ENCODE data around the gene FRMD3. TPM values are rescaled to one million over a fixed set of nuclear protein-coding genes. Genes with fewer than 3 reads are reported as not detected.
A peak's percentile ranks its signal among the peaks of the same experiment; 100 is the strongest.

FRMD3 gene
- polyA plus RNA-seq, 1 donor from 2014 or later, result 13.0 TPM

DNA sequence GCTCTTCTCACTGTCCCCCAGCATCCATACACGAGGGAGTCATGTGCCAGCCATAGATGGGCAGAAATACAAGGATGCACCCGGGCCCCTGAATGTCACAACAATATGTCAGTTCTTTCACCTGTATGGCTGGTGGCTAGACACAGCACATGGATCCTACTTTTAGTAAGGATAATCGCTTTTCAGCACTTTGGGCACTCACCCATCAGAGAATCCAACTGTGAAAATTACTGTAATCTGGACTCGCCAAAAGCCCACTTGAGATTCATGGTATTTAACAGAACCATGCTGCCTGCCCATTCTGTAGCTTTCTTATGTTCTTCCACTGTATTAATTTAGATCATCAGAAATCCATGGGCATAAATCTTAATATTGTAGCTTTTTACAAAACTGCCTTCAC, 124.8 kb downstream of the FRMD3 start:
- Histone ChIP-seq H3K79me2 (replicated peaks; ENCODE audit: insufficient read depth, low read length) (no peaks in the 10 kb centered on the region), H3K9ac (ENCODE audit: low read length) (no peak overlapping the region), H3K36me3 (ENCODE audit: insufficient read depth, low read length) (no peaks in the 10 kb centered on the region), H4K20me1 (ENCODE audit: insufficient read depth) (no peaks in the 10 kb centered on the region), H3K4me3 (ENCODE audit: low read length) (no peak overlapping the region), H3K27ac (ENCODE audit: low read length) (no peak overlapping the region), H3K4me2 (ENCODE audit: low read length) (no peak overlapping the region), H3F3A (ENCODE audit: insufficient read depth, low read length, poor library complexity, severe bottlenecking) (no peaks in the 10 kb centered on the region), H3K9me3 (ENCODE audit: low read length) (no peaks in the 10 kb centered on the region), H2AFZ (ENCODE audit: low read depth, low read length) (no peak overlapping the region), H3K27me3 (ENCODE audit: insufficient read depth, low read depth, low read length) (no peaks in the 10 kb centered on the region), H3K9me2 (ENCODE audit: insufficient read depth, low read length) (no peaks in the 10 kb centered on the region)
- TF ChIP-seq POLR2AphosphoS5 (IDR thresholded peaks at IDR 0.05), result peak; percentile 94
- TF ChIP-seq EZH2 (IDR thresholded peaks at IDR 0.05; ENCODE audit: borderline replicate concordance, insufficient read depth, low read length, poor library complexity, severe bottlenecking), result no peak
- peak; percentile 50 for TF ChIP-seq EP300 (conservative IDR thresholded peaks at IDR 0.05; ENCODE audit: poor library complexity, severe bottlenecking)
- TF ChIP-seq, protein P1, sequence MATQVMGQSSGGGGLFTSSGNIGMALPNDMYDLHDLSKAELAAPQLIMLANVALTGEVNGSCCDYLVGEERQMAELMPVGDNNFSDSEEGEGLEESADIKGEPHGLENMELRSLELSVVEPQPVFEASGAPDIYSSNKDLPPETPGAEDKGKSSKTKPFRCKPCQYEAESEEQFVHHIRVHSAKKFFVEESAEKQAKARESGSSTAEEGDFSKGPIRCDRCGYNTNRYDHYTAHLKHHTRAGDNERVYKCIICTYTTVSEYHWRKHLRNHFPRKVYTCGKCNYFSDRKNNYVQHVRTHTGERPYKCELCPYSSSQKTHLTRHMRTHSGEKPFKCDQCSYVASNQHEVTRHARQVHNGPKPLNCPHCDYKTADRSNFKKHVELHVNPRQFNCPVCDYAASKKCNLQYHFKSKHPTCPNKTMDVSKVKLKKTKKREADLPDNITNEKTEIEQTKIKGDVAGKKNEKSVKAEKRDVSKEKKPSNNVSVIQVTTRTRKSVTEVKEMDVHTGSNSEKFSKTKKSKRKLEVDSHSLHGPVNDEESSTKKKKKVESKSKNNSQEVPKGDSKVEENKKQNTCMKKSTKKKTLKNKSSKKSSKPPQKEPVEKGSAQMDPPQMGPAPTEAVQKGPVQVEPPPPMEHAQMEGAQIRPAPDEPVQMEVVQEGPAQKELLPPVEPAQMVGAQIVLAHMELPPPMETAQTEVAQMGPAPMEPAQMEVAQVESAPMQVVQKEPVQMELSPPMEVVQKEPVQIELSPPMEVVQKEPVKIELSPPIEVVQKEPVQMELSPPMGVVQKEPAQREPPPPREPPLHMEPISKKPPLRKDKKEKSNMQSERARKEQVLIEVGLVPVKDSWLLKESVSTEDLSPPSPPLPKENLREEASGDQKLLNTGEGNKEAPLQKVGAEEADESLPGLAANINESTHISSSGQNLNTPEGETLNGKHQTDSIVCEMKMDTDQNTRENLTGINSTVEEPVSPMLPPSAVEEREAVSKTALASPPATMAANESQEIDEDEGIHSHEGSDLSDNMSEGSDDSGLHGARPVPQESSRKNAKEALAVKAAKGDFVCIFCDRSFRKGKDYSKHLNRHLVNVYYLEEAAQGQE (IDR thresholded peaks at IDR 0.05; ENCODE audit: borderline replicate concordance), result peak; percentile 62

DNA sequence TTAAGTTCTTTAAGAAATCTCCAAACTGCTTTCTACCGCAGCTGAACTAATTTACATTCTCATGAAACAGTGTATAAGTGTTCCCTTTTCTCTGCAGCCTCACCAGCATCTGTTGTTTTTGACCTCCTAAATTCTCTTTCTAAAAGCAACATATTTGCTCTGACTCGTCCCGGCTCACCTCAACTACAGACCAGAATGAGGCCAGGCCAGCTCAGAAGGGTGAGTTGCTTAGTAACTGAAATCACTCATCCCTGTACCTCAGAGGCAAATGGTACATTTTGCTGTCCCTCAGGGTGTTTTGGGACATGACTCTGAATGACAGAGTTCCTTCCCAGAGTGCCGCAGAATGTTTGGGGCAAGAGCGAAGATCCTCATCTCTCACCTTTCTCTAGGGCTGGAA, 127.5 kb downstream of the FRMD3 start:
- no peaks in the 10 kb centered on the region for H4K20me1 ChIP-seq (ENCODE audit: insufficient read depth)
- H3K4me2 ChIP-seq (ENCODE audit: low read length), result no peak overlapping the region
- no peaks in the 10 kb centered on the region for H3K79me2 ChIP-seq (replicated peaks; ENCODE audit: insufficient read depth, low read length)
- H3K27me3 ChIP-seq (ENCODE audit: insufficient read depth, low read depth, low read length), result no peaks in the 10 kb centered on the region
- H3K27ac ChIP-seq (ENCODE audit: low read length), result no peak overlapping the region
- H3K9me3 ChIP-seq (ENCODE audit: low read length), result no peaks in the 10 kb centered on the region
- no peaks in the 10 kb centered on the region for H3K9me2 ChIP-seq (ENCODE audit: insufficient read depth, low read length)
- no peak overlapping the region for H2AFZ ChIP-seq (ENCODE audit: low read depth, low read length)
- H3K36me3 ChIP-seq (ENCODE audit: insufficient read depth, low read length), result no peaks in the 10 kb centered on the region
- H3F3A ChIP-seq (ENCODE audit: insufficient read depth, low read length, poor library complexity, severe bottlenecking), result no peaks in the 10 kb centered on the region
- TF ChIP-seq EZH2 (IDR thresholded peaks at IDR 0.05; ENCODE audit: borderline replicate concordance, insufficient read depth, low read length, poor library complexity, severe bottlenecking), result no peak
- no peak for TF ChIP-seq TAF1 (IDR thresholded peaks at IDR 0.05; ENCODE audit: low read depth)
- no peak for TF ChIP-seq EP300 (conservative IDR thresholded peaks at IDR 0.05; ENCODE audit: poor library complexity, severe bottlenecking)
- TF ChIP-seq, protein P1 (IDR thresholded peaks at IDR 0.05; ENCODE audit: borderline replicate concordance), result no peak
- TF ChIP-seq MXI1 (conservative IDR thresholded peaks at IDR 0.05; ENCODE audit: poor library complexity, severe bottlenecking), result no peak
- TF ChIP-seq, protein P2, sequence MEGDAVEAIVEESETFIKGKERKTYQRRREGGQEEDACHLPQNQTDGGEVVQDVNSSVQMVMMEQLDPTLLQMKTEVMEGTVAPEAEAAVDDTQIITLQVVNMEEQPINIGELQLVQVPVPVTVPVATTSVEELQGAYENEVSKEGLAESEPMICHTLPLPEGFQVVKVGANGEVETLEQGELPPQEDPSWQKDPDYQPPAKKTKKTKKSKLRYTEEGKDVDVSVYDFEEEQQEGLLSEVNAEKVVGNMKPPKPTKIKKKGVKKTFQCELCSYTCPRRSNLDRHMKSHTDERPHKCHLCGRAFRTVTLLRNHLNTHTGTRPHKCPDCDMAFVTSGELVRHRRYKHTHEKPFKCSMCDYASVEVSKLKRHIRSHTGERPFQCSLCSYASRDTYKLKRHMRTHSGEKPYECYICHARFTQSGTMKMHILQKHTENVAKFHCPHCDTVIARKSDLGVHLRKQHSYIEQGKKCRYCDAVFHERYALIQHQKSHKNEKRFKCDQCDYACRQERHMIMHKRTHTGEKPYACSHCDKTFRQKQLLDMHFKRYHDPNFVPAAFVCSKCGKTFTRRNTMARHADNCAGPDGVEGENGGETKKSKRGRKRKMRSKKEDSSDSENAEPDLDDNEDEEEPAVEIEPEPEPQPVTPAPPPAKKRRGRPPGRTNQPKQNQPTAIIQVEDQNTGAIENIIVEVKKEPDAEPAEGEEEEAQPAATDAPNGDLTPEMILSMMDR (IDR thresholded peaks at IDR 0.05; ENCODE audit: poor library complexity, severe bottlenecking), result no peak
- no peak for TF ChIP-seq RAD21 (conservative IDR thresholded peaks at IDR 0.05)
- TF ChIP-seq SMC3 (conservative IDR thresholded peaks at IDR 0.05; ENCODE audit: poor library complexity), result no peak
- no peak for TF ChIP-seq POLR2AphosphoS5 (IDR thresholded peaks at IDR 0.05)
- H3K9ac ChIP-seq (ENCODE audit: low read length), result no peak overlapping the region
- no peak overlapping the region for H3K4me3 ChIP-seq (ENCODE audit: low read length)

Data from neural cell (in vitro differentiated cells).